Measurements from ENCODE around the gene COMMD6. TPM values are rescaled to one million over a fixed set of nuclear protein-coding genes. Genes with fewer than 3 reads are reported as not detected.

The COMMD6 gene
- total and polyA plus RNA-seq, 2 of the 13 experiments (the other 11 are each of a cell fraction or from before 2014, with no cell fraction given): 97.0 to 164 TPM

GRCh38 chr13:75537401-75538365, at the start of gene COMMD6 (continued):
- TF ChIP-seq ZGPAT (CRISPR knock-in tag; IDR thresholded peaks at IDR 0.05): peak; percentile 63
- no peak for TF ChIP-seq ZNF207 (IDR thresholded peaks at IDR 0.05; ENCODE audit: borderline replicate concordance)
- peak; percentile 63 for TF ChIP-seq TFDP1 (CRISPR knock-in tag; IDR thresholded peaks at IDR 0.05; ENCODE audit: borderline replicate concordance)
- TF ChIP-seq ATRX (CRISPR knock-in tag; IDR thresholded peaks at IDR 0.05; ENCODE audit: borderline replicate concordance): no peak
- no peak for TF ChIP-seq ZNF780A (CRISPR knock-in tag; IDR thresholded peaks at IDR 0.05)
- no peak for TF ChIP-seq THAP8 (CRISPR knock-in tag; IDR thresholded peaks at IDR 0.05; ENCODE audit: borderline replicate concordance)
- no peak for TF ChIP-seq ZNF326 (CRISPR knock-in tag; IDR thresholded peaks at IDR 0.05; ENCODE audit: borderline replicate concordance)
- TF ChIP-seq HIC2 (CRISPR knock-in tag; IDR thresholded peaks at IDR 0.05; ENCODE audit: low read depth): no peak
- TF ChIP-seq NCOA5 (CRISPR knock-in tag; IDR thresholded peaks at IDR 0.05): no peak
- 0 out of 2 replicates have a peak, but pooled peaks have one; percentile 59 for TF ChIP-seq SNAPC4 (CRISPR knock-in tag; IDR thresholded peaks at IDR 0.05)
- no peak for TF ChIP-seq GZF1 (CRISPR knock-in tag; IDR thresholded peaks at IDR 0.05)
- peak; percentile 86 for TF ChIP-seq ZNF543 (CRISPR knock-in tag; IDR thresholded peaks at IDR 0.05)
- peak; percentile 94; the same call in 1 of the 2 replicates for TF ChIP-seq NFKB2 (CRISPR knock-in tag; IDR thresholded peaks at IDR 0.05; ENCODE audit: borderline replicate concordance)
- no peak for TF ChIP-seq ZNF660 (CRISPR knock-in tag; IDR thresholded peaks at IDR 0.05; ENCODE audit: borderline replicate concordance, low read depth)
- TF ChIP-seq ZNF431 (CRISPR knock-in tag; IDR thresholded peaks at IDR 0.05; ENCODE audit: borderline replicate concordance, low read depth): 0 out of 2 replicates have a peak, but pooled peaks have one; percentile 52
- peak; percentile 87 for TF ChIP-seq ASH2L (IDR thresholded peaks at IDR 0.05; ENCODE audit: insufficient read length, low read depth, low read length)
- TF ChIP-seq MBNL3 (CRISPR knock-in tag; conservative IDR thresholded peaks at IDR 0.05): no peak

Measured in HepG2 (cell line).